AG04449 (cell line): ENCODE results near the gene SYNDIG1.

Experiments used
- CTCF ChIA-PET: fragments of 350-600 bp; formaldehyde crosslinking; extraction: SDS; loops from one replicate; lab custom pipeline; 2021; ENCODE audit warnings: antibody characterized with exemption; lab: Yijun Ruan, JAX
- POLR2A ChIA-PET: fragments of 400-600, 350-600 bp; formaldehyde crosslinking; extraction: SDS; loops from one replicate; lab custom pipeline; 2020; ENCODE audit warnings: antibody characterized with exemption, inconsistent platforms; lab: Yijun Ruan, JAX
- DNase-seq: peaks from one replicate; pipeline ENCODE4 v3.0.0-alpha.2; 2010; ENCODE audit warnings: low read depth, low spot score
- H3K4me3 ChIP-seq: 2 replicates; pipeline ENCODE4 v1.5.1; 2011; ENCODE audit warnings: low read depth, mild to moderate bottlenecking, control low read depth, low read length
- TF ChIP-seq, protein P1 (sequence below): IDR thresholded peaks from one replicate; pipeline ENCODE4 v1.5.1; 2011; ENCODE audit warnings: mild to moderate bottlenecking, moderate library complexity, low read length, control low read depth, inconsistent platforms; ENCODE audit not compliant: insufficient read depth; ENCODE audit errors: missing control alignments

SYNDIG1 gene

DNA sequence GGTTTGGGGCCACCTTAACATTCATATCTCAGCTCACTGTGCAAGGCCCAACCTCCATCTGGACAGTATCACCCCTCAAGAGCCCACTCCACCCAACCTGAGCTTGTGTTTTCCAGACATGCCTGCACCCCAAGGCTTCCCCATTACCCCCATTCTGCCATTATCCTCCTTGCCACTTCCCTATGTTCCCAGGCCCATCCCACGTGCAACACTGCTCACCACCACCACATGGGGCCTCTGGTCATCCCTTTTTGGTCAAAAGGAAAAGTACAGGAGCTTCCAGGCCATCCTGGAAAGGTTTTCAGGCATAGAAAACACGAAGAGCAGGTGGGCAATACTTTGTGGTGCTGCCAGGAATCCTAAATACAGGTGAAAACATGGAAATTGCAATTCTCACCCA lies 140.3 kb downstream of the SYNDIG1 start:
- CTCF ChIA-PET: interaction anchor here (0.9 to 1.8 kb wide), 8 partner anchors 10 to 172 kb away, joined by 3 to 6 read pairs (median 3); no protein-coding TSS in a partner anchor
- DNase-seq: no peak
- TF ChIP-seq, protein P1, sequence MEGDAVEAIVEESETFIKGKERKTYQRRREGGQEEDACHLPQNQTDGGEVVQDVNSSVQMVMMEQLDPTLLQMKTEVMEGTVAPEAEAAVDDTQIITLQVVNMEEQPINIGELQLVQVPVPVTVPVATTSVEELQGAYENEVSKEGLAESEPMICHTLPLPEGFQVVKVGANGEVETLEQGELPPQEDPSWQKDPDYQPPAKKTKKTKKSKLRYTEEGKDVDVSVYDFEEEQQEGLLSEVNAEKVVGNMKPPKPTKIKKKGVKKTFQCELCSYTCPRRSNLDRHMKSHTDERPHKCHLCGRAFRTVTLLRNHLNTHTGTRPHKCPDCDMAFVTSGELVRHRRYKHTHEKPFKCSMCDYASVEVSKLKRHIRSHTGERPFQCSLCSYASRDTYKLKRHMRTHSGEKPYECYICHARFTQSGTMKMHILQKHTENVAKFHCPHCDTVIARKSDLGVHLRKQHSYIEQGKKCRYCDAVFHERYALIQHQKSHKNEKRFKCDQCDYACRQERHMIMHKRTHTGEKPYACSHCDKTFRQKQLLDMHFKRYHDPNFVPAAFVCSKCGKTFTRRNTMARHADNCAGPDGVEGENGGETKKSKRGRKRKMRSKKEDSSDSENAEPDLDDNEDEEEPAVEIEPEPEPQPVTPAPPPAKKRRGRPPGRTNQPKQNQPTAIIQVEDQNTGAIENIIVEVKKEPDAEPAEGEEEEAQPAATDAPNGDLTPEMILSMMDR: no peak
- no peak overlapping the region for H3K4me3 ChIP-seq
- POLR2A ChIA-PET: no interaction called here

DNA sequence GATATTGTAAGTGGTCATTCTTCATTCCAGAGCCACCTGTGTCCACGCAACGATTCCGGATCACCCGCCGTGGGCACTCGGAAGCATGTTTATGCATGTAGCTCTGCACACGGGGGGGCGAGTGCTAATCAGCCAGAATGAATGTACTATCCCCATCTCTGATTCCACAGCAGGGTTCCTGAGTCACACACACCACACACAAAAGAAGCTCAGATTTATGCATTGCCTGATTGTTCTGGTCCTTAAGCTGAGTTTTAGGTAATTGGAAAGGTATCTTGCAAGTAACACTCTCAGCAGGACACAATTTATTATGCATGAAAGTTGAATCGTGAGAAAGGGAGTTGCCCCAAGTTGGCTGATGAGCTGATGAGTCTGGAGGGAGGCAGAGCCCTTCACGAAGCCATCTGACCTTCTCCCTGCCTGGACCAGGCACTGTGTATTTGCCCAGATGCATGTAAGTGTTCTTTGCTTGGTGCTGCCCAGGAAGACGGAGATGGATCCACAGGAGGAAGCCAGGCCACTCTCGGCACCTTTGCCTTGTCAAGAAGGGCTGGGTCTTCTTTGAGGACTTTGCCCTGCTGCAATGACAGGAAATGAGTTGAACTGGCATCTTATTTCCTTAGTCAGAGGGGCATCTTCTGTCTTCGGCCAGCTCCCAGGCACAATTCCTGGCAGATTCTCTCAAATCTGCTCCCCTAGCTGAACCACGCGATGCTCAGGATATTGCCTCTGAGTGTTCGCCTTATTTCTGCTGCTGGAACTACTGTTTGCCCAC lies 141.1 kb downstream of the SYNDIG1 start:
- POLR2A ChIA-PET: interaction anchor here (0.5 kb wide), 1 partner anchor 36 kb away, joined by 3 read pairs; no protein-coding TSS in a partner anchor
- TF ChIP-seq, protein P1: no peak
- CTCF ChIA-PET: interaction anchor here (1.0 to 1.8 kb wide), 4 partner anchors 10 to 171 kb away, joined by 3 to 4 read pairs (median 3); no protein-coding TSS in a partner anchor
- no peak overlapping the region for H3K4me3 ChIP-seq
- no peak for DNase-seq

DNA sequence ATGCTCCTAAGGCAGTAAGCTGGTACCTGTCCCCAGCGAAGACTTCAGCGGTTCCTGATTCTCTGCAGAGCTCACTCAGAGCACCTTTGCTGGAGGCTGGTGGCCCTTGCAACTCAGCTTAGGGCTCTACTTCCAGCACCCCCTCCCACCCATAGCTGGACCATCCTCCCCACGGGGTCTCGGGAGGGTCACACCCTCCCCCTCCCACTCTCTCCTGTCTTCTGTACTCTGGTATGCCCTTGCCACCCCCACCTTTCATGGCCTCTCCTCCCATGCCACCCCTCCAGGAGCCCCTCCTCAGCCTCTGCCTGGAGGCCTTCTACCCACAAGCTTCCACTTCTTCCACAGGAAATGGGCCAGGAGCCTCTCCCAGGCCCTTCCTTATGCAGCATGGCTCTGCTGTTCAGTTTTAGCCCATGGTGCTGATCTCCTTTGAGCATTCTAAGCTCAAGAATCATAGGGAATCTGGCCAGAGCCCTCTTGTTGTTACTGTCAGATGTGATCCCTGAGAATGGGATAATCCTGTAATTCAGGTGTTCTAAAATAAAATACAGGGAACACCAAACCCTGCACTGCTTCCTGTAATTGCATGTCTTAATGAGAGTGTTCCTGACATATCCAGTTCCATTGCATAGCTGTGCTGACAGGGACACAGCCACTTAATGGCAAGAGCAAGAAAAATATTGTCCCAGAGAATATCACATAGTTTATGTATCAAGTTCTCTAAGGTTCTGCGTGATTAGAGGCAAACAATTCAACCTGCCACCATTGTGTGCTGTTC lies 142.1 kb downstream of the SYNDIG1 start:
- ChIA-PET POLR2A (interaction anchor here (0.5 kb wide), 1 partner anchor 37 kb away, joined by 3 read pairs; no protein-coding TSS in a partner anchor), CTCF (interaction anchor here (1.2 kb wide), 1 partner anchor 9 kb away, joined by 3 read pairs; no protein-coding TSS in a partner anchor)
- no peak for DNase-seq
- H3K4me3 ChIP-seq: no peak overlapping the region
- TF ChIP-seq, protein P1: no peak

DNA sequence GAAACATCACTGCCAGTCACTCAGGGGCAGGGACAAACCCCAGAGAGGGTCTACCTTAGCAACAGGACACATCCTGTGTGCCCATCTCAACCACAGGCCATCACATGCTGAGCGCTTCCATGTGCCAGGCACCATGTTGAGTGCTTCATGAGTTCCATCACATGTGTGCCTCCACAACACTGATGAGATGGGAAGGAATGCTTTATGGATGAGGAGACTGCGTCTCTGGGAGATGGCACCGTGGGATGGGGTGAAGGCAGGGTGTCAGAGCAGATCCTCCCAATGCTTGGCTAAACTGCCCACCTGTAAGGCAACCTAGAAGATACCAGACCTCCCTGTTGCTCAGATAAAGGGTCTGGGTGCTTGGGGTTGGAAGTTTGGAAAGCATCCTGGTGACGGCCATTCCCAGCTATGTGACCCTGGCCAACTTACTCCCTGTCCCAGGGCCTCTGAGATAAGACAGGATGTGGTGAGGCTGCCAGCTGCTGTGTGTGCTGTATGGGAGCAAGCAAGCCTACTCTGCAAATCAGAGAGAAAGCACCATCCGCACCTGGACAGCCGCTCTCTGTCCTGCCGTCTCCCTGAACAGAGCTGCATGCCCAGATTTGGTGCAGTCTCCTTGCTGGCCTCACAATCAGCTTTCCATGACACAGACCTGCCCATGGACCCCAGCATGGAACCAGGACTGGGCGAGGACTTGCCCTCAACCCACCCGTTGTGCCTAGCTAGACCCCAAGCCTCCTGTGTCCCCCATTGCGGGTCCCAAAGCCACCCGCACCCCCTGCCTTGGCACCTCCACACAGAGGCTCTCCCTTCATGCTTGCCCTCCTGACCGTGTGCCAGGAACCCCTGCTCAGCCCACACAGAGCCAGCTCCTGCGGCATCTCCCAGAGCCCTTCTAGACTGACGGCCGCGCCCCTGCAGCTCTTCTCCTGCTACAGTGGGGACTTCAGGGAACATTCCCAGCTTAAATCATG lies 143.7 kb downstream of the SYNDIG1 start:
- POLR2A ChIA-PET: no interaction called here
- TF ChIP-seq, protein P1: no peak
- CTCF ChIA-PET: no interaction called here

DNA sequence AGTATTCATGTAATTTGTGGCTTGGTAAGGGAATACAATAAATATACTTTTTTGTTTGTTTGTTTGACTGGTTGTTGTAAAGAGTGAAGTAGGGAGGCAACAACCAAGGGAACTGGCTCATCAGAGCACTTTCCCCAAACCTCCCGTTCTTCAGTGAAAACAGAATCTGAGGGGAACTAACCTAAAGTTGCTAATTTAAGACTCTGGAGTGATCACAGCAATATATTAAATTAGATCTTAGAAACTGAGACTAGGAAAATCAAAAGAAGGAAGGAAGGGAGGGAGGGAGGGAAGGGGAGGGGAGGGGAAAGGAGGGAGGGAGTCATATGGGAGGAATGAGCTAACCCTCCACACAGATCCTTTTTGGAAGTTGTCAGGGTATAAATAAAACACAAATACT lies 144.9 kb downstream of the SYNDIG1 start:
- H3K4me3 ChIP-seq: no peak overlapping the region
- TF ChIP-seq, protein P1: no peak
- ChIA-PET POLR2A (no interaction called here), CTCF (no interaction called here)
- DNase-seq: no peak

More for the DNA sequence above, 143.7 kb downstream of the SYNDIG1 start:
- DNase-seq: no peak
- H3K4me3 ChIP-seq: no peak overlapping the region
